T-cell (primary cell): ENCODE measurements around the gene S1PR2. TPM values are rescaled to one million over a fixed set of nuclear protein-coding genes. Genes with fewer than 3 reads are reported as not detected.

Experiments used
- ATAC-seq, 4 experiments: fragments of 200-7000 bp in 3 of 4; fragments of 150-1000 bp in 1 of 4; cut with Tn5 transposase; replicated peaks in 1 of 4; 1 replicate in 3 of 4; 2 replicates in 1 of 4; pipeline ENCODE4 v1.10.0; 2021; ENCODE audit warnings: moderate library complexity in 3 of 4, mild to moderate bottlenecking in 2 of 4, moderate number of reproducible peaks in 1 of 4
- CTCF ChIA-PET, 2 donors: fragments of 300-600 bp; sonication (Branson Sonifier 250); formaldehyde crosslinking; loops; one replicate each; lab custom pipeline; 2022; ENCODE audit warnings: antibody characterized with exemption in 2 of 2; lab: Charles Lee
- POLR2A ChIA-PET, 2 donors: fragments of 300-600 bp; sonication (Branson Sonifier 250); formaldehyde crosslinking; loops; one replicate each; lab custom pipeline; 2022; ENCODE audit warnings: antibody characterized with exemption in 2 of 2; lab: Charles Lee
- DNase-seq, 35 experiments: peaks; one replicate each; pipeline versions ENCODE4 v3.0.0 to v3.0.0-alpha.2; 2013 to 2023
- H3K27ac ChIP-seq: one replicate; pipeline ENCODE4 v1.5.1; 2013; ENCODE audit warnings: low read length
- H3K27me3 ChIP-seq, 2 experiments: replicated peaks in 1 of 2; 1 replicate in 1 of 2; 2 replicates in 1 of 2; pipeline versions ENCODE4 v1.6.1 to v1.7.0; 2013; ENCODE audit warnings: low read length in 1 of 2, mixed read lengths in 1 of 2; ENCODE audit not compliant: control insufficient read depth in 2 of 2, insufficient read depth in 2 of 2; ENCODE audit errors: extremely low read depth in 1 of 2
- H3K36me3 ChIP-seq, 2 donors: 1 replicate in 1 of 2; 2 replicates in 1 of 2; pipeline versions ENCODE4 v1.6.1 to v1.7.0; 2013; ENCODE audit warnings: low read length in 1 of 2; ENCODE audit not compliant: control insufficient read depth in 2 of 2, insufficient read depth in 1 of 2; ENCODE audit errors: extremely low read depth in 1 of 2
- H3K4me1 ChIP-seq, 2 experiments: 1 replicate in 1 of 2; 2 replicates in 1 of 2; pipeline versions ENCODE4 v1.6.1 to v1.7.0; 2013; ENCODE audit warnings: low read length in 2 of 2, mixed read lengths in 1 of 2; ENCODE audit not compliant: insufficient read depth in 2 of 2, control insufficient read depth in 1 of 2; ENCODE audit errors: extremely low read depth in 1 of 2
- H3K4me3 ChIP-seq, 2 donors: 1 replicate in 1 of 2; 2 replicates in 1 of 2; pipeline versions ENCODE4 v1.5.1 to v1.7.0; 2013; ENCODE audit warnings: mild to moderate bottlenecking in 2 of 2, low read length in 1 of 2, moderate library complexity in 1 of 2; ENCODE audit not compliant: control insufficient read depth in 1 of 2; ENCODE audit errors: extremely low read depth in 1 of 2
- H3K9me3 ChIP-seq: 2 replicates; pipeline ENCODE4 v1.7.0; 2013
- H3K27ac Mint-ChIP-seq, 2 donors: one replicate each; pipeline ENCODE4 v1.8.0; 2020 to 2021; ENCODE audit warnings: mild to moderate bottlenecking in 2 of 2, mixed read lengths in 2 of 2
- H3K27me3 Mint-ChIP-seq, 2 donors: one replicate each; pipeline ENCODE4 v1.8.0; 2021 to 2022; ENCODE audit warnings: mixed read lengths in 2 of 2
- H3K36me3 Mint-ChIP-seq: one replicate; pipeline ENCODE4 v1.8.0; 2021; ENCODE audit warnings: mixed read lengths
- H3K4me1 Mint-ChIP-seq, 3 donors: one replicate each; pipeline ENCODE4 v1.8.0; 2020 to 2022; ENCODE audit warnings: mixed read lengths in 3 of 3, mild to moderate bottlenecking in 1 of 3
- H3K4me3 Mint-ChIP-seq, 3 donors: one replicate each; pipeline ENCODE4 v1.8.0; 2020 to 2022; ENCODE audit warnings: mild to moderate bottlenecking in 3 of 3, mixed read lengths in 3 of 3, moderate library complexity in 3 of 3
- H3K9me3 Mint-ChIP-seq, 3 donors: one replicate each; pipeline ENCODE4 v1.8.0; 2020 to 2022; ENCODE audit warnings: mixed read lengths in 3 of 3
- WGBS: methylation state at CpG from one replicate; pipeline ENCODE4 v1.1.5; 2013; ENCODE audit warnings: missing lambda C conversion rate; ENCODE audit not compliant: insufficient coverage; 5-methylcytosine and 5-hydroxymethylcytosine counted together
- total RNA-seq, 35 experiments: library from RNA in 6 of 35; stranded (reverse) in 6 of 35; fragments of 120-200 nt in 1 of 35; gene quantifications; one replicate each; pipeline versions ENCODE4 v1.2.1 to v1.2.4 and lab custom pipeline; 2013 to 2026

S1PR2 gene
- total RNA-seq, 5 donors from 2014 or later (not counting 1 experiment from before 2014, with no cell fraction given) = 6.2 to 11.4 (median 9.8) TPM

GRCh38 chr19:10271543-10272086 lies 40.5 kb upstream of the S1PR2 start:
- peak overlapping the region; percentile 94 for H3K27ac ChIP-seq
- 28% methylated on average over 8 of the region's 12 CpGs for WGBS
- peaks cover 3 to 36% of the 10 kb centered on the region in 2 experiments for H3K4me1 ChIP-seq
- DNase-seq = peak in 11 of 35 experiments; percentile 29 to 79 (median 37)
- Mint-ChIP-seq H3K36me3 (peaks cover 7% of the 10 kb centered on the region), H3K9me3 (no peaks in the 10 kb centered on the region), H3K4me1 (peaks cover 22 to 33% (median 27%) of the 10 kb centered on the region in 3 donors), H3K27me3 (no peaks in the 10 kb centered on the region), H3K27ac (peak overlapping the region; percentile 82 to 87), H3K4me3 (peak overlapping the region; percentile 81 to 84 (median 81))
- H3K9me3 ChIP-seq = no peaks in the 10 kb centered on the region
- ChIA-PET CTCF (interaction anchor here (0.5 to 4.7 kb wide), 19 partner anchors 8 to 535 kb away, joined by 3 to 75 read pairs (median 6); partner anchors contain the start of genes ICAM5 (in 1 of the 2), MRPL4 (in 1 of the 2), RAVER1 (in 1 of the 2) and TYK2 (in 1 of the 2)), POLR2A (interaction anchor here in 1 of 2 donors (0.5 to 1.3 kb wide), 3 partner anchors 9 to 156 kb away, joined by 3 to 9 read pairs (median 4); no protein-coding TSS in a partner anchor)
- H3K4me3 ChIP-seq = peak overlapping the region in 1 of 2 donors; percentile 60
- peak in 1 of 4 experiments; percentile 35 for ATAC-seq
- no peaks in the 10 kb centered on the region for H3K27me3 ChIP-seq
- H3K36me3 ChIP-seq = peaks cover 0 to 11% of the 10 kb centered on the region in 2 donors

GRCh38 chr19:10270616-10271394 lies 39.7 kb upstream of the S1PR2 start, which contains the start of gene ICAM1:
Gene ICAM1 (plus strand): TSS chr19:10271120. CDS start chr19:10271160, 40 bp downstream.
- Histone ChIP-seq H3K27ac (peak within 1 kb of the TSS; percentile 94), H3K4me1 (peaks cover 3 to 36% of the 10 kb centered on the region in 2 experiments), H3K4me3 (peak within 1 kb of the TSS; percentile 60 to 81), H3K36me3 (peaks cover 0 to 11% of the 10 kb centered on the region in 2 donors), H3K27me3 (no peaks in the 10 kb centered on the region), H3K9me3 (no peaks in the 10 kb centered on the region)
- H3K27me3 Mint-ChIP-seq = no peaks in the 10 kb centered on the region
- DNase-seq (peak in 34 of 35 experiments; percentile 46 to 84 (median 64)), ATAC-seq (peak; percentile 64 to 73 (median 69))
- H3K4me3 Mint-ChIP-seq = peak within 1 kb of the TSS; percentile 81 to 84 (median 81)
- ChIA-PET CTCF (interaction anchor here (0.5 to 4.7 kb wide), 21 partner anchors 9 to 536 kb away, joined by 3 to 75 read pairs (median 6); partner anchors contain the start of genes ICAM5 (in 1 of the 2), MRPL4 (in 1 of the 2), RAVER1 (in 1 of the 2) and TYK2 (in 1 of the 2)), POLR2A (interaction anchor here in 1 of 2 donors (0.5 to 1.3 kb wide), 5 partner anchors 10 to 157 kb away, joined by 3 to 9 read pairs (median 4); no protein-coding TSS in a partner anchor)
- under 1% methylated on average over 48 of the region's 51 CpGs for WGBS
- peak within 1 kb of the TSS; percentile 82 to 87 for H3K27ac Mint-ChIP-seq
- peaks cover 7% of the 10 kb centered on the region for H3K36me3 Mint-ChIP-seq
- H3K9me3 Mint-ChIP-seq = no peaks in the 10 kb centered on the region
- peaks cover 22 to 33% (median 27%) of the 10 kb centered on the region in 3 donors for H3K4me1 Mint-ChIP-seq

DNA sequence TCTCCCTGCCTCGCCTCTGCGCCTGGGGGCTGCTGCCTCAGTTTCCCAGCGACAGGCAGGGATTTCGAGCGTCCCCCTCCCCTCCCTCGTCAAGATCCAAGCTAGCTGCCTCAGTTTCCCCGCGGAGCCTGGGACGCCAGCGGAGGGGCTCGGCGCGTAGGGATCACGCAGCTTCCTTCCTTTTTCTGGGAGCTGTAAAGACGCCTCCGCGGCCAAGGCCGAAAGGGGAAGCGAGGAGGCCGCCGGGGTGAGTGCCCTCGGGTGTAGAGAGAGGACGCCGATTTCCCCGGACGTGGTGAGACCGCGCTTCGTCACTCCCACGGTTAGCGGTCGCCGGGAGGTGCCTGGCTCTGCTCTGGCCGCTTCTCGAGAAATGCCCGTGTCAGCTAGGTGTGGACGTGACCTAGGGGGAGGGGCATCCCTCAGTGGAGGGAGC lies 39.1 kb upstream of the S1PR2 start:
- peaks cover 7% of the 10 kb centered on the region for H3K36me3 Mint-ChIP-seq
- Histone ChIP-seq H3K27me3 (no peaks in the 10 kb centered on the region), H3K4me1 (peaks cover 3 to 36% of the 10 kb centered on the region in 2 experiments), H3K36me3 (peaks cover 0 to 8% of the 10 kb centered on the region in 2 donors), H3K9me3 (no peaks in the 10 kb centered on the region), H3K4me3 (peak overlapping the region; percentile 60 to 81), H3K27ac (peak overlapping the region; percentile 94)
- peak overlapping the region; percentile 81 to 84 (median 81) for H3K4me3 Mint-ChIP-seq
- no peaks in the 10 kb centered on the region for H3K27me3 Mint-ChIP-seq
- under 1% methylated on average over 32 of the region's 37 CpGs for WGBS
- no peaks in the 10 kb centered on the region for H3K9me3 Mint-ChIP-seq
- DNase-seq = peak in 34 of 35 experiments; percentile 37 to 81 (median 61)
- ChIA-PET POLR2A (no interaction called here), CTCF (interaction anchor here (0.9 to 4.7 kb wide), 11 partner anchors 10 to 142 kb away, joined by 4 to 75 read pairs (median 8); partner anchors contain the start of genes ICAM5 (in 1 of the 2), RAVER1 (in 1 of the 2) and TYK2 (in 1 of the 2))
- H3K27ac Mint-ChIP-seq = peak overlapping the region; percentile 82 to 87
- ATAC-seq = peak; percentile 41 to 66 (median 58)
- peaks cover 22 to 33% (median 27%) of the 10 kb centered on the region in 3 donors for H3K4me1 Mint-ChIP-seq

GRCh38 chr19:10269333-10270179 lies 38.4 kb upstream of the S1PR2 start:
- no peaks in the 10 kb centered on the region for H3K9me3 Mint-ChIP-seq
- peaks cover 0 to 1% of the 10 kb centered on the region in 2 donors for H3K36me3 ChIP-seq
- H3K9me3 ChIP-seq = no peaks in the 10 kb centered on the region
- CTCF ChIA-PET = interaction anchor here (0.6 to 4.7 kb wide), 13 partner anchors 9 to 826 kb away, joined by 3 to 75 read pairs (median 6); partner anchors contain the start of gene TYK2 (in 1 of the 2)
- H3K27me3 ChIP-seq = no peaks in the 10 kb centered on the region
- peaks cover 3% of the 10 kb centered on the region for H3K36me3 Mint-ChIP-seq
- peaks cover 22 to 30% (median 27%) of the 10 kb centered on the region in 3 donors for H3K4me1 Mint-ChIP-seq
- peaks cover 3 to 36% of the 10 kb centered on the region in 2 experiments for H3K4me1 ChIP-seq
- peak overlapping the region; percentile 81 to 84 (median 81) for H3K4me3 Mint-ChIP-seq
- H3K27ac ChIP-seq = peak overlapping the region; percentile 94
- peak; percentile 60 to 92 (median 82) for DNase-seq
- H3K27ac Mint-ChIP-seq = peak overlapping the region; percentile 82 to 87
- no peaks in the 10 kb centered on the region for H3K27me3 Mint-ChIP-seq
- H3K4me3 ChIP-seq = peak overlapping the region; percentile 60 to 81
- peak; percentile 67 to 74 (median 70) for ATAC-seq
- POLR2A ChIA-PET = interaction anchor here in 1 of 2 donors (0.6 to 1.0 kb wide), 2 partner anchors 9 to 411 kb away, joined by 4 to 13 read pairs; no protein-coding TSS in a partner anchor
- 2% methylated on average over 55 of the region's 59 CpGs for WGBS

DNA sequence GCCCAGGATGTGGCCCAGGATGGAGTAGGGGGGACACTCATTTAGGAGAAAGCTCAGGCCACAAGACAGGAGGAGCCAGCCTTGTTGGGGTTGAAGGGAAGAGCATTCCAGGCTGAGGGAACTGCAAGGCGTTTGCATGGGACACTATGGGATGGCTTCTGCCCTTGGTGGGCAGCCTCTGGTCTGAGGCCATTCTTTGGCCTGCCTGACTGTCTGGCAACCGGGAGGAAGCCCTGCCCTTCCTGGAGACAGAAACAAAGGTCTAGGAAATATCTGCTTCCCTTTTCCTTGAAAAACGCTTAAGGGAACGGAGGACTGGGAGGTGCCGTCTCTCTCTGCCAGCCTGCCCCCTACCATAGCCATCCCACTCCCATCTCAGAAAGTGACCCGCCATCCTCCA lies 36.9 kb upstream of the S1PR2 start:
- no peaks in the 10 kb centered on the region for H3K27me3 Mint-ChIP-seq
- POLR2A ChIA-PET = no interaction called here
- DNase-seq (no peak), ATAC-seq (no peak)
- no peak overlapping the region for H3K27ac Mint-ChIP-seq
- no peak overlapping the region for H3K27ac ChIP-seq
- H3K9me3 Mint-ChIP-seq = no peaks in the 10 kb centered on the region
- peak overlapping the region in 1 of 3 donors; percentile 37 for H3K4me3 Mint-ChIP-seq
- no peaks in the 10 kb centered on the region for H3K36me3 Mint-ChIP-seq
- H3K27me3 ChIP-seq = no peaks in the 10 kb centered on the region
- no peak overlapping the region for H3K4me3 ChIP-seq
- CTCF ChIA-PET = interaction anchor here (0.5 to 4.7 kb wide), 6 partner anchors 8 to 166 kb away, joined by 3 to 75 read pairs (median 4); no protein-coding TSS in a partner anchor
- WGBS = 84% methylated on average over 5 of the region's 6 CpGs
- H3K4me1 Mint-ChIP-seq = peaks cover 16 to 30% (median 24%) of the 10 kb centered on the region in 3 donors
- H3K9me3 ChIP-seq = no peaks in the 10 kb centered on the region
- H3K36me3 ChIP-seq = no peaks in the 10 kb centered on the region
- H3K4me1 ChIP-seq = peaks cover 3 to 36% of the 10 kb centered on the region in 2 experiments
